ENCODE measurements around the gene WWOX.

Gene WWOX

GRCh38 chr16:78984887-78985464, 885.5 kb downstream of the WWOX start:
- no peak for DNase-seq (ENCODE audit: low read depth, low spot score)

- no peak for DNase-seq (ENCODE audit: low read depth, low spot score)
These were observed 886.5 kb downstream of the WWOX start for GRCh38 chr16:78985716-78986605.

GRCh38 chr16:78987666-78988065, 888.2 kb downstream of the WWOX start:
- peak; percentile 17 for DNase-seq (ENCODE audit: low read depth, low spot score)

GRCh38 chr16:78988361-78988969, 889.0 kb downstream of the WWOX start:
- no peak for DNase-seq (ENCODE audit: low read depth, low spot score)

- no peak for DNase-seq (ENCODE audit: low read depth, low spot score)
These were observed 890.9 kb downstream of the WWOX start for GRCh38 chr16:78990309-78990701.

GRCh38 chr16:78992001-78992400, 892.5 kb downstream of the WWOX start:
- DNase-seq (ENCODE audit: low read depth, low spot score): no peak

- no peak for DNase-seq (ENCODE audit: low read depth, low spot score)
These were observed 893.9 kb downstream of the WWOX start for GRCh38 chr16:78993346-78993745.

GRCh38 chr16:78994135-78994745, 894.8 kb downstream of the WWOX start:
- DNase-seq (ENCODE audit: low read depth, low spot score): no peak

GRCh38 chr16:78995441-78995840, 896.0 kb downstream of the WWOX start:
- no peak for DNase-seq (ENCODE audit: low read depth, low spot score)

- DNase-seq (ENCODE audit: low read depth, low spot score): no peak
These were observed 897.3 kb downstream of the WWOX start for GRCh38 chr16:78996790-78997189.

GRCh38 chr16:78998879-78999278, 899.4 kb downstream of the WWOX start:
- DNase-seq (ENCODE audit: low read depth, low spot score): no peak

- DNase-seq (ENCODE audit: low read depth, low spot score): no peak
These were observed 901.9 kb downstream of the WWOX start for GRCh38 chr16:79001156-79001967.

- no peak for DNase-seq (ENCODE audit: low read depth, low spot score)
These were observed 903.7 kb downstream of the WWOX start for GRCh38 chr16:79003026-79003609.

GRCh38 chr16:79004309-79004708, 904.9 kb downstream of the WWOX start:
- peak; percentile 37 for DNase-seq (ENCODE audit: low read depth, low spot score)

GRCh38 chr16:79005096-79005495, 905.6 kb downstream of the WWOX start:
- DNase-seq (ENCODE audit: low read depth, low spot score): no peak

GRCh38 chr16:79006206-79006605, 906.8 kb downstream of the WWOX start:
- no peak for DNase-seq (ENCODE audit: low read depth, low spot score)

- DNase-seq (ENCODE audit: low read depth, low spot score): no peak
These were observed 907.3 kb downstream of the WWOX start for GRCh38 chr16:79006765-79007164.

- DNase-seq (ENCODE audit: low read depth, low spot score): no peak
These were observed 908.2 kb downstream of the WWOX start for GRCh38 chr16:79007614-79008013.

GRCh38 chr16:79008036-79008868, 908.8 kb downstream of the WWOX start:
- no peak for DNase-seq (ENCODE audit: low read depth, low spot score)

- DNase-seq (ENCODE audit: low read depth, low spot score): no peak
These were observed 909.4 kb downstream of the WWOX start for GRCh38 chr16:79008869-79009179.
